Neural progenitor cell (in vitro differentiated cells): ENCODE results near the gene LRRC8D. TPM values are rescaled to one million over a fixed set of nuclear protein-coding genes. Genes with fewer than 3 reads are reported as not detected.

Experiments
- DNase-seq: peaks from one replicate; pipeline ENCODE4 v3.0.0-alpha.2; 2016; ENCODE audit warnings: low spot score
- H2AFZ ChIP-seq: fragments of 200-600 bp; sonication (generic); replicated peaks from 2 replicates; pipeline ENCODE4 v1.6.1; 2016; ENCODE audit warnings: antibody characterized with exemption
- H3F3A ChIP-seq: fragments of 200-600 bp; sonication (generic); 2 replicates; pipeline ENCODE4 v1.6.1; 2016; ENCODE audit warnings: antibody characterized with exemption, low read depth
- H3K27ac ChIP-seq: fragments of 200-600 bp; sonication (generic); 2 replicates; pipeline ENCODE4 v1.5.1; 2016; ENCODE audit warnings: mild to moderate bottlenecking
- H3K27me3 ChIP-seq: fragments of 200-600 bp; sonication (generic); 2 replicates; pipeline ENCODE4 v1.6.1; 2016; ENCODE audit warnings: mild to moderate bottlenecking, moderate library complexity
- H3K36me3 ChIP-seq: fragments of 200-600 bp; sonication (generic); 2 replicates; pipeline ENCODE4 v1.5.1; 2016
- H3K4me1 ChIP-seq: fragments of 200-600 bp; sonication (generic); 2 replicates; pipeline ENCODE4 v1.6.1; 2016; ENCODE audit warnings: mixed run types
- H3K4me2 ChIP-seq: fragments of 200-600 bp; sonication (generic); 2 replicates; pipeline ENCODE4 v1.6.1; 2016
- H3K4me3 ChIP-seq: fragments of 200-600 bp; sonication (generic); 2 replicates; pipeline ENCODE4 v1.5.1; 2016
- H3K79me2 ChIP-seq: fragments of 200-600 bp; sonication (generic); 2 replicates; pipeline ENCODE4 v1.6.1; 2016; ENCODE audit warnings: low read depth
- H3K9ac ChIP-seq: fragments of 200-600 bp; sonication (generic); 2 replicates; pipeline ENCODE4 v1.6.1; 2016
- H3K9me3 ChIP-seq: fragments of 200-600 bp; sonication (generic); 2 replicates; pipeline ENCODE4 v1.5.1; 2016; ENCODE audit warnings: low read depth
- H4K20me1 ChIP-seq: fragments of 200-600 bp; sonication (generic); 2 replicates; pipeline ENCODE4 v1.6.1; 2016; ENCODE audit warnings: low read depth
- H3K27ac Mint-ChIP-seq: 3 replicates; pipeline ENCODE4 v1.8.0; 2021; ENCODE audit warnings: mixed read lengths
- H3K27me3 Mint-ChIP-seq: 2 replicates; pipeline ENCODE4 v1.8.0; 2022; ENCODE audit warnings: low read depth, mild to moderate bottlenecking, inconsistent platforms, moderate library complexity, mixed read lengths; ENCODE audit not compliant: insufficient read depth
- H3K36me3 Mint-ChIP-seq: 3 replicates; pipeline ENCODE4 v1.8.0; 2021; ENCODE audit warnings: mixed read lengths
- H3K4me1 Mint-ChIP-seq: 3 replicates; pipeline ENCODE4 v1.8.0; 2021; ENCODE audit warnings: mixed read lengths
- H3K4me3 Mint-ChIP-seq: 3 replicates; pipeline ENCODE4 v1.8.0; 2021; ENCODE audit warnings: mild to moderate bottlenecking, moderate library complexity, mixed read lengths
- H3K9me3 Mint-ChIP-seq: 3 replicates; pipeline ENCODE4 v1.8.0; 2020; ENCODE audit warnings: mixed read lengths
- CTCF ChIP-seq: fragments of 200-600 bp; sonication (generic); IDR thresholded peaks from 2 replicates; pipeline ENCODE4 v1.5.1; 2017; ENCODE audit warnings: antibody characterized with exemption, mild to moderate bottlenecking
- EZH2 ChIP-seq: fragments of 200-600 bp; sonication (generic); IDR thresholded peaks from 2 replicates; pipeline ENCODE4 v1.6.1; 2017; ENCODE audit warnings: antibody characterized with exemption, mild to moderate bottlenecking, moderate library complexity
- EZH2phosphoT487 ChIP-seq: fragments of 200-600 bp; sonication (generic); IDR thresholded peaks from 2 replicates; pipeline ENCODE4 v1.6.1; 2017; ENCODE audit warnings: antibody characterized with exemption
- total RNA-seq: library from RNA; depleted of rRNA; stranded (reverse); fragments of >200 nt; gene quantifications from 2 replicates; pipeline ENCODE4 v1.2.3, GENCODE V29; 2015; ENCODE audit warnings: low replicate concordance

LRRC8D gene
- total RNA-seq, 1 donor from 2014 or later: 55.7 TPM

- Histone ChIP-seq H3K4me2 (no peak overlapping the region), H3K9ac (no peak overlapping the region), H3K27ac (no peak overlapping the region), H3K4me1 (peaks cover 51% of the 10 kb centered on the region), H3K36me3 (no peaks in the 10 kb centered on the region), H3F3A (peaks cover 38% of the 10 kb centered on the region), H3K27me3 (no peaks in the 10 kb centered on the region), H3K9me3 (no peaks in the 10 kb centered on the region), H2AFZ (no peak overlapping the region), H3K79me2 (peaks cover 72% of the 10 kb centered on the region), H3K4me3 (no peak overlapping the region), H4K20me1 (peaks cover 56% of the 10 kb centered on the region)
- no peak for DNase-seq
- Mint-ChIP-seq H3K4me1 (peaks cover 74% of the 10 kb centered on the region), H3K4me3 (no peak overlapping the region), H3K27ac (no peak overlapping the region), H3K9me3 (no peaks in the 10 kb centered on the region), H3K36me3 (peaks cover 2% of the 10 kb centered on the region), H3K27me3 (peaks cover 3% of the 10 kb centered on the region)
- TF ChIP-seq EZH2 (no peak), CTCF (no peak), EZH2phosphoT487 (no peak)
These were observed 87.4 kb downstream of the LRRC8D start for GRCh38 chr1:89908273-89908671.

GRCh38 chr1:89908672-89909436 is 88.0 kb downstream of the LRRC8D start:
- no peak overlapping the region for H3K27ac Mint-ChIP-seq
- H3K4me2 ChIP-seq: no peak overlapping the region

GRCh38 chr1:89910268-89910667 is 89.4 kb downstream of the LRRC8D start:
- no peak for DNase-seq
- Histone ChIP-seq H3K4me2 (peak overlapping the region; percentile 47), H3K36me3 (no peaks in the 10 kb centered on the region), H3K4me3 (no peak overlapping the region), H3K9ac (no peak overlapping the region), H3K79me2 (peaks cover 86% of the 10 kb centered on the region), H2AFZ (no peak overlapping the region), H3F3A (peaks cover 28% of the 10 kb centered on the region), H3K4me1 (peaks cover 39% of the 10 kb centered on the region), H3K27ac (no peak overlapping the region), H3K9me3 (no peaks in the 10 kb centered on the region), H3K27me3 (no peaks in the 10 kb centered on the region), H4K20me1 (peaks cover 45% of the 10 kb centered on the region)
- Mint-ChIP-seq H3K27me3 (peaks cover 3% of the 10 kb centered on the region), H3K27ac (peak overlapping the region; percentile 31), H3K4me3 (no peak overlapping the region), H3K4me1 (peaks cover 63% of the 10 kb centered on the region), H3K9me3 (no peaks in the 10 kb centered on the region), H3K36me3 (peaks cover 4% of the 10 kb centered on the region)
- no peak for TF ChIP-seq CTCF
- no peak for TF ChIP-seq EZH2
- TF ChIP-seq EZH2phosphoT487: no peak

More at GRCh38 chr1:89908672-89909436, 88.0 kb downstream of the LRRC8D start:
- peaks cover 56% of the 10 kb centered on the region for H4K20me1 ChIP-seq
- no peak overlapping the region for H3K4me3 ChIP-seq
- Mint-ChIP-seq H3K27me3 (peaks cover 3% of the 10 kb centered on the region), H3K36me3 (peaks cover 4% of the 10 kb centered on the region), H3K4me3 (no peak overlapping the region), H3K4me1 (peaks cover 74% of the 10 kb centered on the region), H3K9me3 (no peaks in the 10 kb centered on the region)
- no peak overlapping the region for H3K27ac ChIP-seq
- TF ChIP-seq CTCF (no peak), EZH2 (no peak), EZH2phosphoT487 (no peak)
- peaks cover 36% of the 10 kb centered on the region for H3F3A ChIP-seq
- no peaks in the 10 kb centered on the region for H3K9me3 ChIP-seq
- H3K9ac ChIP-seq: no peak overlapping the region
- no peaks in the 10 kb centered on the region for H3K27me3 ChIP-seq
- no peak overlapping the region for H2AFZ ChIP-seq
- DNase-seq: no peak
- H3K36me3 ChIP-seq: no peaks in the 10 kb centered on the region
- peaks cover 76% of the 10 kb centered on the region for H3K79me2 ChIP-seq
- H3K4me1 ChIP-seq: peaks cover 49% of the 10 kb centered on the region
